GM12878 (cell line): ENCODE data around the gene S100A2.

Source experiments
- BACH1 ChIP-seq: fragments of 450-650 bp; IDR thresholded peaks from 2 replicates; pipeline ENCODE4 v1.6.1; 2017; ENCODE audit warnings: mild to moderate bottlenecking, borderline replicate concordance
- CTCF ChIP-seq, 3 experiments: IDR thresholded peaks in 2 of 3; conservative IDR thresholded peaks in 1 of 3; 2 replicates each; pipeline ENCODE4 v1.5.1; 2011; ENCODE audit warnings: low read depth in 3 of 3, low read length in 3 of 3, mild to moderate bottlenecking in 3 of 3, control low read depth in 2 of 3, moderate library complexity in 2 of 3, inconsistent platforms in 1 of 3, mixed read lengths in 1 of 3; ENCODE audit not compliant: control insufficient read depth in 2 of 3, insufficient read depth in 1 of 3; ENCODE audit errors: extremely low read depth in 1 of 3
- HDAC2 ChIP-seq: fragments of 200-600 bp; sonication (generic); IDR thresholded peaks from 2 replicates; pipeline ENCODE4 v1.6.1; 2017
- MXI1 ChIP-seq: fragments of 150-350 bp; IDR thresholded peaks from 2 replicates; pipeline ENCODE4 v1.6.1; 2011; ENCODE audit warnings: low read depth, mild to moderate bottlenecking, inconsistent platforms, low read length, improper control_type of control experiment
- PKNOX1 ChIP-seq: fragments of 450-650 bp; IDR thresholded peaks from 2 replicates; pipeline ENCODE4 v1.6.1; 2016; ENCODE audit warnings: mild to moderate bottlenecking
- RAD51 ChIP-seq: fragments of 450-650 bp; IDR thresholded peaks from 2 replicates; pipeline ENCODE4 v1.6.1; 2016; ENCODE audit warnings: moderate library complexity, mild to moderate bottlenecking, inconsistent platforms
- SIX5 ChIP-seq: IDR thresholded peaks from 2 replicates; pipeline ENCODE4 v1.6.1; 2011; ENCODE audit warnings: mild to moderate bottlenecking, low read depth, low read length, moderate library complexity; ENCODE audit not compliant: severe bottlenecking
- SP1 ChIP-seq: IDR thresholded peaks from one replicate; pipeline ENCODE4 v1.6.1; 2011; ENCODE audit warnings: low read depth, low read length
- YBX1 ChIP-seq: fragments of 450-650 bp; IDR thresholded peaks from 2 replicates; pipeline ENCODE4 v1.6.1; 2016; ENCODE audit warnings: antibody characterized with exemption
- YY1 ChIP-seq: IDR thresholded peaks from 2 replicates; pipeline ENCODE4 v1.6.1; 2011; ENCODE audit warnings: low read depth, mild to moderate bottlenecking, low read length
- ZNF274 ChIP-seq: IDR thresholded peaks from one replicate; pipeline ENCODE4 v1.8.0; 2011; ENCODE audit not compliant: insufficient read length, insufficient read depth
- ZSCAN29 ChIP-seq: fragments of 450-650 bp; IDR thresholded peaks from 2 replicates; pipeline ENCODE4 v1.6.1; 2017; ENCODE audit warnings: mild to moderate bottlenecking, moderate library complexity
- TF ChIP-seq, protein P1 (sequence below): IDR thresholded peaks from 2 replicates; pipeline ENCODE4 v1.6.1; 2011; ENCODE audit warnings: mild to moderate bottlenecking, low read depth, low read length, moderate library complexity; ENCODE audit not compliant: insufficient replicate concordance

GRCh38 chr1:153526132-153526543 lies 39.5 kb downstream of the S100A2 start:
- no peak for TF ChIP-seq ZNF274
- no peak for TF ChIP-seq BACH1
- TF ChIP-seq HDAC2: no peak
- TF ChIP-seq CTCF (IDR thresholded peaks at IDR 0.05 in 2 of 3, conservative IDR thresholded peaks at IDR 0.05 in 1 of 3; ENCODE audit: control insufficient read depth in 2 of 3, extremely low read depth in 1 of 3, insufficient read depth in 1 of 3, low read depth in 3 of 3, low read length in 3 of 3): no peak
- TF ChIP-seq SIX5: no peak
- TF ChIP-seq, protein P1, sequence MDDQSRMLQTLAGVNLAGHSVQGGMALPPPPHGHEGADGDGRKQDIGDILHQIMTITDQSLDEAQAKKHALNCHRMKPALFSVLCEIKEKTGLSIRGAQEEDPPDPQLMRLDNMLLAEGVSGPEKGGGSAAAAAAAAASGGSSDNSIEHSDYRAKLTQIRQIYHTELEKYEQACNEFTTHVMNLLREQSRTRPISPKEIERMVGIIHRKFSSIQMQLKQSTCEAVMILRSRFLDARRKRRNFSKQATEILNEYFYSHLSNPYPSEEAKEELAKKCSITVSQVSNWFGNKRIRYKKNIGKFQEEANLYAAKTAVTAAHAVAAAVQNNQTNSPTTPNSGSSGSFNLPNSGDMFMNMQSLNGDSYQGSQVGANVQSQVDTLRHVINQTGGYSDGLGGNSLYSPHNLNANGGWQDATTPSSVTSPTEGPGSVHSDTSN: no peak
- TF ChIP-seq MXI1: no peak
- TF ChIP-seq RAD51: no peak
- no peak for TF ChIP-seq PKNOX1
- TF ChIP-seq YY1: no peak
- no peak for TF ChIP-seq YBX1
- no peak for TF ChIP-seq ZSCAN29
- TF ChIP-seq SP1: no peak
